NCI-H1048 (cell line): ENCODE results near the gene RANBP3.
"Not testable (repeated sequence)": the region's sequence is repeated elsewhere in the genome, so short reads cannot be mapped to it uniquely, and the experiment has no call there.

Source experiments
- DNase-seq: peaks from one replicate; lab custom pipeline; 2025; lab: John Stamatoyannopoulos, UW

Gene RANBP3

DNA sequence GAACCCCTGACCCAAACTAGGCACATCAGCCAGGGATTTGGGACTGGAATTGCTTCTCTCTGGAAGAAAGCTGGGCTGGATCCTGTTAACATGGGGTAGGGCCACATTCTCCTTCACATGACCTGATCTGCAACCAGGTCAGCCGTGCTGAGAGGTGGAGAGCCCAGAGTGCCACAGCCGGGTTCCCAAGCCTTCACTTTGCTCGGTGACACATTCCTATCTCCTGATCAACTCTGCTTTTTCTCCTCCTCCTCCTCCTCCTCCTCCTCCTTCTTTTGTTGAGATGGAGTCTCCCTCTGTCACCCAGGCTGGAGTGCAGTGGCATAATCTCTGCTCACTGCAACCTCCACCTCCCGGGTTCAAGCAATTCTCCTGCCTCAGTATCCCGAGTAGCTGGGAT lies 7.9 kb upstream of the RANBP3 start:
- not testable (repeated sequence) for DNase-seq

DNA sequence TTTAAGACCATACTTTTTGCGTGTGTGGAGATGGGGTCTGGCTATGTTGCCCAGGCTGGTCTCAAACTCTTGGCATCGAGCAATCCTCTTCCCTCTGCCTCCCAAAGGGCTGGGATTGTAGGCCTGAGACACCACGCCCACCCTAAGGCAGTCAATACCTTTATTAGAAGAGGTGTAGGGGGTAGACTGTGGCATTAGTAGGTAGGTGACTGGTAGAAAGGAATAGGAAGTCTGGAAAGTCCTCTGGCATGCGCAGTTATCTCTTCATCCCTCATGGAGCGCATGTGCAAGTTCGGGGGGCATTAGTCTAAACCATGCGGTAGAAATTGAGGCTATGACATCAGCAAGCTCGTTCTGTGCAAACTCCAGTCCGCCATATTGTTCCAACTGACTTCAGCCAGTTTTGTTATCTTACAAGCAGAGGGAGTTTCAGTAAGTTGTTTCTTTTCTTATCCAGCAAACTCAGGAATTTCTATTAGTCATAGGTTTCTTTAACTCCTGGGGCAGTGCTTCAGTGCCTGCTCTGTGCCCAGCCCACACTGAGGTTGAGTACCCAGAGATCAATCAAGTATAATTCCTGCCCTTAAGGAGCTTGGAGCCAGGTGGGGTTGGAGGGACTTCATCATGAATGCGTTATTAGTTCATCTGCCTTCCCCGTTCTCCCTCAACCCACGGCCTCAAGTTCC lies 7.3 kb upstream of the RANBP3 start:
- DNase-seq = no peak

DNA sequence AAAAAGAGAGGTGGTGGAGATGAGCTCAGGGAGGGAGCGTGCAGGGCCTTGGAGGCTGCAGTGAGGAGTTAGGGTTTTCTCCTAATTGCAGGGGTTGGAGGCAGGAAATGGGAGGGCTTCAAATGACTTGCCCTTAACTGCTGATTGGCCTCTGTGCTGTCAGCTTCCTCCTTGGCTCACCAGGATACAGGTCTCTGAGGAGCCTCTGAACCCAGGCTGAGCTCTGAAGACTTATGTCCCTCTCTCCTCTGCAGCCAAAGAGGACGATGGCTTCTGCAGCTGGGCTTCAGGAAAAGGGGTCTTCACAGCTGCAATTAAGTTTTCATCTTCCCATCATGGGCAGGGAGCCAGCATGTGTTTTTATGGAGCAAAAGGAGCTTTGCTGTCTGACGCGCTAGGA lies 6.7 kb upstream of the RANBP3 start:
- DNase-seq = no peak

DNA sequence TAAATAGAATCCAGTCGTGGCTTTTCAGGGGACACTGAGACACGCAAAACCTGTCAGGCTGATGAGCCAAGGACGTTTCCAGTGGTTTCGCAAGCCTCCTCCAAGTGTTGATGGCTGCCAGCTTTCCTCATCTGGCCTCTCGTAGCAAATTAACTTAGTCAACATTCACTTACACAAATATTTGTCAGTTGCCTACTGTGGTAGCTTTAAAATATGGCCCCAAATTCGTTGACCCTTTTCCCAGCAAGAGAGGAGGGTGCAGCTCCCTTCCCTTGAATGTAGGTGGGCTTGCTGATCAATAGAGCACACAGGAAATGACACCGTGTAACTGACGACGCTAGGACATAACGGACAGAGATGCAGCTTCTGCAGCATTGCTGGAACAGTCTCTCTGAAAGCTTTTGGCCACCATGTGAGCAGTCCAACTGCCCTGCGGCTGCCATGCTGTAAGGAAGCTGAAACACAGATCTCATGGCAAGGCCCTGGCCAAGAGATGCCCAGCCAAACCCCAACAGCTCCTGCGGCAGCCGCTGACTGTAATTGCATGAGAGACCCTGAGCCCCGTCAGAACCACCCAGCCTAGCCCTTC lies 5.5 kb upstream of the RANBP3 start:
- DNase-seq = no peak

DNA sequence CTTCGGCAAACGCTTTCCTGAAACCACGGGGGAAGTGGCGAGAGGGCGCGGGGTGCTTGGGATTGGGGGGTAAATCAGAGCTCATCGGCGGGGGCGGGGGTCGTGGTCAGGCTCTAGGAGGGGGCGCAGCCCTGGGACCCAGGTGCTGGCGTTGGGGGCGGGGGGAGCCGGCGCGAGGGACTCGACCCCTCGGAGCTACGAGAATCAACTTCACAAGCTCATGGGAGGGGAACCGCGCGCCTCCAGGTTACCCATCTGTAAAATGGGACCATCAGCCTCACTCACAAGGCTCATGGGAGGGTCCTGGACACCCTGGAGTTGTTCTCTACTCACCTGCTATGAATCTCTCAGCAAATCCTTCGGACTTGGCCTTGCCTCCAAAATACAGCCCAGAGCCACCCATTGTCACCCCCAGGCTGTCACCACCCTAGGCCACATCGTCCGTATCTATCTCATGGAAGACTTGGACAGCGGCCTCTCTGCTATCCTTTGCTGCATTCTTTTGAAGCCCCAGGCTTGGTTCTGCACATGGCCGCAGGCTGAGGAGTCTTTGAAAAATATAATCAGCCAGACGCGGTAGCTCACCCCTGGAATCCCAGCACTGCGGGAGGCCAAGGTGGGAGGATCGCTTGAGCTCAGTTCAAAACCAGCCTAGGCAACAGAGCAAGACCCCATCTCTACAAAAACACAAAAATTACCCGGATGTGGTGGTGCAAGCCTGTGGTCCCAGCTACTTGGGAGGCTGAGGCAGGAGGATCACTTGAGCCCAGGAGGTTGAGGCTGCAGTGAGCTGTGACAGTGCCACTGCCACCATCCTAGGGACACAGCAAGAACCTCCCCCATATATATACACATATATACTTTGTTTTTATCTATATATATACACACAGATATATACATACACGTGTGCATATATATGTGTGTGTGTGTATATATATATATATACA lies 939 bp upstream of the RANBP3 start:
- DNase-seq = no peak

DNA sequence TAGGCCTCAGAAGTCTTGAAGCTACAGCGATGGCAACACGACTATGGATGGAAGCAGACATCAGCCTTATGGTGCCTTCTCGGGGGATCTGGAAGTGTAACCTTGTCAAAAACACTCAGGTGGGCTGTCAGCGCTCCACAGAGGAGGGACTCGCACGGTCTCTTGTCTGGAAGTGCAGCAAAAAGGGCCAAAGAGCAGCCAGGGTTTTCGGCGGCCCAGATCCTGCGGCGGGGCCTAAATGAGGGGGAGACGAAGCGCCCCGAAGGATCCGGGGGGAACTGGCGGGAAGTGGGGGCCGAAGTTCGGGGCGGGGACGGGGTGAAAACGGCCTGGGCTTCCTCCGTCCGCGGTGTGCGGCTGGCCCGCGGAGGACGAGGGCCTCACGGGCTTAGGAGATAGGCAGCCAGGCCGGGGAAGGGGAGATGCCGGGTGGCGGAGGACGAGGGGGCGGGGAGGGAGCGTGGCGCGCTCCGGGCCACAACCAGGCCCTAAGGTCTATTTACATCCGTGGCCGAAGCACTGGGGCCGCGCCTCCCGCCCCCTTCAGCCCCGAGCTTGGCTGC lies 637 bp downstream of the RANBP3 start:
- no peak for DNase-seq

DNA sequence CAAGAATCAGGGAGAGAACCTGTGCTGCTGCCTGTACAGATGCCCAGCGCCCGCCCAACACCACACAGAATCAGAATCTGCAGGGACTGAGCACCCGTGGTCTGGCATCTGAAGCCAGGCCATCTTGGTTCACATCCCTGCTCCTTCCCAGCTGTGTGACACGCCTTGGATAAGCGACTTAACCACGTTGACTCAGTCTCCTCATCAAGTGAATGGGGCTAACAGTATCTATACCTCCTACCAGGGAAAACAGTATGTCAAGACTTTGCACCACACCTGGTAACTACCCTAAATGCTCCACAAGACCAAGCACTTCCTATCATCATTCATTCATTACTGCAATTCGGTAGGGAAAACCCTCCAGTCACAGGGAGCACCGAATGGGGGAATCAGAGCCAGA lies 1.2 kb downstream of the RANBP3 start:
- no peak for DNase-seq

DNA sequence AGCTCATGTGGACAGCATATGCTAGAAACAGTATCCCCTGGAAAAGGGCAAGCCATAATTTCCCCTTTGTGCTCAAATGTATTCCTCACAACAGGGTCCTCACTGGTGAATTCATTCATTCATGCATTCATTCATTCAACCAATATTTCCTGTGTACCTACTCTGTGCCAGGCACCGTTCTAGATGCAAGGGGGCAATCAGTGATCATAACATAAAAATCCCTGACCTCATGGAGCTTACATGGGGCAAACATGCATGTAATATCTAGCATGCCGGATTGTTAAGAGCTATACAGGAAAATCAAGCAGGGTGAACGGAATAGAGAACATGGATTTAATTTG lies 2.6 kb downstream of the RANBP3 start:
- DNase-seq = no peak

DNA sequence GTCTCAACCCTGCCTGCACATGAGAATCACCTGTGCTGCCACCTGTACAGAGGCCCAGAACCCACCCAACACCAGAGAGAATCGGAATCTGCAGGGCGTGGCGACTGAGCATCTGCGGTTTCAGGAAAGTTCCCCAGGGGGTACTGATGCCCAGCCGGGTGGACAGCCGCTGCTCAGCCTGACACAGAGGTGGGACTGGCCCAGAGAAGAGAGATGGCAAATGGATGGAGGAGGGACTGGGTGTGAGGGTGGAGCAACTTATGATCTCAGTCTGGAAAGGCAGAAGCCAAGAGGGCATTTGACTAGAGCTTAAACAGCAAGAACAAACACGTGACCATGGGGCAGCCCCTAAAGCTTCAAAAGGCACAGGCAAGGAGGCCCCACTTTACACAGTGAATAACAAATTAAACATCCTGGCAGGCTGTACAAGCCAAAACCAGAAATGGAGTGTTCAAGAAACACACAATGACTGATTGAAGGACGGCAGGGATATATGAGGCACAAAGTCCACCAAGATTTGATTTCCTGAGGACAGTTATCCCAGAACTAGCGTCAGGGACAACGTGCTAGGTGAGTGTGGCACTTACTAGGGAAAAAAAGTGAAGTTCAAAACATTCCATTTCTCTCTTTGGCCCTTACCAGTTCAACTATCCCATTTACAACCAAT lies 3.1 kb downstream of the RANBP3 start:
- no peak for DNase-seq

DNA sequence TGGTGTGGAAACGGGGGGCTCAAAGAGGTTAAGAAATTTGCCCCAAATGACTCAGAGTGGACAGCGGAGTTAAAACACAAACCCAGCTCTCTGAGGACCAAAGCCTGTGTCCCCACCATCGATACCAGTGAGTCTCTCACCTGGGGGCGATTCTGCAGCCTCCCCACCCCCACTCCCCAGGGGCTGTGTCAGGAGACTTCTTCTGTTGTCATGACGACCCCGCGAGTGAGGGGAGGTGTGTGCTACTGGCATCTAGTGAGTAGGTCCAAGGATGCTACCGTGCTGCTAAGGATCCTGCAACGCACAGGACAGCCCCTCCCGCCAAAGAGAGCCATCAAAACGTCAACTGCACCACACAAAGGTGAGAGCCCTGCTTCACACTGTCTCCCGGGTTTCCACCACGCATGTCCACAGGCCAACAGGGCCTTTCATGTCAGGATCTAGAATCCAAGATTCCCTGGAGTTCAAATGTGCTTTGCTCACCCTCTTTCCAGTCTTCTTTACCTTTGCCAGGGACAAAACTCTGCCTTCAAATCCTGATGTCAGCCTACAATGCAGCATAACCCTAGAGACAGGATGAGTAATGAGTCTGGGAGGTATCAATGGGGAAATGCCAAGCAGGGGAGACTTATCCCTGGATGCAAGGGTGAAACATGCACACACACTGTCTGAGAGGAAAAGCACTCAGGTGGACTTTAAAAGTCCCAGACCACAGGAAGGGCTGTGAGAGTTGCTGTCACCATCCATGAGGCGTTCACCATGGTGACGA lies 3.9 kb downstream of the RANBP3 start:
- no peak for DNase-seq

DNA sequence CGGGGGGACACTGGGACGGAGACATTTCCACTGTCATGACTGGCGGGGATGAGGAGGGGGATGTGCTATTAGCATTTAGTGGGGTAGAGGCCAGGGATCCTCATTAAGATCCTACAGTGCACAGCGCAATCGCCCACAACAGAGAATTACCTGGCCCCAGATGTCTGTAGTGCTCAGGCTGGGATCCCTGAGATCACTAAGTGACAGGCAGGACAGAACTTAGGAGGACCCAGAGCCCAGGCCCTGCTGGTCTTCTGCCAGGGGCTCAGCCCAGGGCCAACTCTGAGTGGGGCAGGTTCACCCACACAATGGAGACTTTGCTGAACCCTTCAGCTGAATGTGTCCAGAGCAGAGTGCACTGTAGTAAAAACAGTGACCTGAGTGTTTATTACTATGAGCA lies 4.6 kb downstream of the RANBP3 start:
- no peak for DNase-seq

DNA sequence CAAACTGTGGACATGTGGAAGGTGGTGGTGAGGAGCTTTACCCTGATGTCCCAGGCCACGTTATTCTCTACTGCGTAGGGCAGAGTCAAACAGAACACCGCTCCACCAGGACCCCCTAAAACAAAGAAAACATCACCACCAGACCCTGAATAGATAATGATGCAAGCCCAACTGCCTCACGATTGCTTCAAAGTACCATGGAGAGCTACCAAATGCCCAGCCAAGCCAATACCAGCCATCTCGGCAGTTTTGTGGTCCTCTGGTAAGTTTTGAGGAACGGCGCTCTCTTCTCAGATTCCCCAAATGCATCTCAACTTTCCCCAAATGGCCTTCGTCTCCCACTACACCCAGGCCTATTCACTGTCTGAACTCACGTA lies 5.6 kb downstream of the RANBP3 start:
- no peak for DNase-seq

DNA sequence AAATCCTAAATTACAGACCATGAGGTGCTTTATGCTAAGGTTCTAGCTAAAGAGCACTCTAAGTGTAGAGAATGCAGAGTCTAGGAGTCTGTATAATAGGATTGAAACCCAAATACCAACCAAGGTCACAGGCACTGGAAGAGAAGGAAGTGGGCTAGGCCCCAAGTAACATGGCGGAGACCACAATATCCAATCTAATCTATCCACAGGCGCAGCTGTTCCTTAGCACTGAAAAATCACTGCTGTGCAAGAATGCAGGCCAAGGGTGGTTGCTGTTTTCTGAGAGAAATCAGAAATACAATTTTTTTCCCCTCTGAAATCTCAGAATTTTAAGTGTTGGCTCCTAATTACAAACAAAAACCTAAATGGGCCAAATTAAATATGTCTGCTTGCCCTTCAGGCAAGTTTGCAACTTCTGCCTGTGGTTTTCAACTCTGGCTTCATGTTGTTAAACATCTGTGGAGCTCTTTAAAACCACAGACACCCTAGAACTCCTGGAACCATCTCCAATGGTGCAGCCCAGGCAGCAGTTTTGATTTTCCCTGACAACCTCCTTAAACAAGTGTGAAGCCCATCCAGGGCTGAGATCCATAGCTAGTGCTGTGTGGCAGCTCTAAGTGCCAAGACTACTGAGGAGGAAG lies 6.1 kb downstream of the RANBP3 start:
- no peak for DNase-seq

DNA sequence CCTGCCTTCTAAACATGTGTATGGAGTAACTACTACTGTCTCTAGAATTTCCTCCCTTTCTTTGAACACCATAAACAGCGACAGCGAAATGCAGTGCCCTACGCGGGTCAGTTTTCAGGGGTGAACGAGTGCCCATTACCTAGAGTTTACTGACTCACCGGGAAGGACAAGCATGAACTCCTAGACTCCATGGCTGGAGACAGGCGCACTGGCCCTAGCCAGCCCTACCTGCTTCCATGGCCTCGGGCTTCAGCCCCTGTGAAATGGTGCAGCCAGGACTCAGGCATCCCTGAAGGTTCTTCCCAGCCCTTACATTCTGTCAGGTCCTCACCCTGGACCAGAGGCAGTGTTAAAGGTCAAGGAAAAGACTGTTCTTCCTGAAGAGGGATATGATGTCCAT lies 8.5 kb downstream of the RANBP3 start:
- DNase-seq = no peak

DNA sequence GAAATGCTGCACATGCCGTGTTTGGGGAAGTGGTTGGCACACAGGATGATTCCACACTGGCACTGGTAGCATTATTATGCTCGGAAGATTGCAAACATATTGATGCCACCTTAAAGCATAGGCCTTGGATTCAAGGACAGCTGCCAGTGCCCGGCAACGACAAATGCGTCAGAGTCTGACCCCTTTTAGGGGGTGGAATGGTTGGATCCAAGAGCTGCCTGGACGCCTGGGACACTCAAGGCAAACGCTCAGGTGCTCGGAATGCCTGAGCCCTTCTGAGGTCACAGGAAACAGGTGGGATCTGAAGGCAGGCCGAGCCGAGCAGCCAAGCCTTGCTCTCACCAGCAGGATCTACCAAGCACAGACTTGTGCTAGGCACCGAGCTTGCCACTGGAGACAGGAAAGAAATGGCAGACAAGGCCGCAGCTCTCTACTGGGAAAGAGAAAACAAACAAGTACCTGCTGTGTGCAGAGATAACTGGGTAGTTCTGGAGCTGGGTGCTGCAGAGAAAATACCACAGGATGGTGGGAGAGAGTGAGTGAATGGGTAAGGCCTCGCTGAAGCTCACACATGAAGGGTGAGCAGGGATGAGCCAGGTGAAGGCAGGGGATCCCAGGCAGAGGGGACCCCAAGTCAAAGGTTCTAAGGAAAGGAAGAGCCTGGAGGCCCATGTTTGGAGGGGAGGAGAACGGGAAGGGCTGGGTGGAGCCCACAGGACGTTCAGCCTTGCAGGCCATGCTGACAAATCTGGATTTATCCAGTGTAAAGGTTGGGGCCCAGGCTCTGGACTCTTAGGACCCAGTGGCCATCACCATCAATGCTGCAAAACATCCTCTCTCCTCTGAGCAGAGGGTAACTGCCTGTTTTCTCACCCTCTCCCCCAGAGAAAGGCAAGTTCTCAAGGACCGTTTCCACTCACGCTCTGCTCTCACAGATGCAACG lies 9.2 kb downstream of the RANBP3 start:
- no peak for DNase-seq

DNA sequence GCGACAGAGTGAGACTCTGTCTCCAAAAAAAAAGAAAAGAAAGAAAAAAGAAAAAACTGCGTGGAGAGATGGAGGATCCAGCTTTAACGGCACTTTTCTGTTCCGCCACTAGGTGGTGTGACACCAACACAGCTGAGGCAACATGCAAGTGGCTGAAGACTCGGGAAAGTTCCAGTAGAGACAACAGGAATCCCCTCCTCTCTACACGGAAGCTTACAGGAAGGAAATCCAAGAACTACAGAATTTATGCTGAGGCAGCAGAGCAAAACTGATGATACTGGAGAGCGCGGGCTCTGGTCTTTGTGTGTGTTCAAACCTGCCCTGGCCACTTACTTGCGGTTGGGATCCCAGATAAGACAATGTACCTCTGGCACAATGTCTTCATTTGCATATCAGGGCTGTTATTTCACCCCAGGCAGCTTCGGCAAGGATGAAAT lies 9.9 kb downstream of the RANBP3 start:
- peak; percentile 60 for DNase-seq

DNA sequence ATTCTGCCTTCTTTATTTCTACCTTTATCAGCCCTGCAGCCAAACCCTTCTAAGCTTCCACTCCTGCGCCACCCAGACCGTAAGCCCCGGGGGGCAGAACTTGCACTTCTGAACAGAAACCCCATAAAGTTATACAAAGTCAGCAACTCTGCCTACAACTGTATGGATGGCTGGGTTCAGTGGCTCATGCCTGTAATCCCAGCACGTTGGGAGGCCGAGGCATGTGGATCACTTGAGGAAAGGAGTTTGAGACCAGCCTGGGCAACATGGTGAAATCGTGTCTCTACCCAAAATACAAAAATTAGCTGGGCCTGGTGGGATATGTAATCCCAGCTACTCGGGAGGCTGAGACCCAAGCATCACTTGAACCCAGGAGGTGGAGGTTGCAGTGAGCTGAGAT lies 10.4 kb downstream of the RANBP3 start:
- no peak for DNase-seq

DNA sequence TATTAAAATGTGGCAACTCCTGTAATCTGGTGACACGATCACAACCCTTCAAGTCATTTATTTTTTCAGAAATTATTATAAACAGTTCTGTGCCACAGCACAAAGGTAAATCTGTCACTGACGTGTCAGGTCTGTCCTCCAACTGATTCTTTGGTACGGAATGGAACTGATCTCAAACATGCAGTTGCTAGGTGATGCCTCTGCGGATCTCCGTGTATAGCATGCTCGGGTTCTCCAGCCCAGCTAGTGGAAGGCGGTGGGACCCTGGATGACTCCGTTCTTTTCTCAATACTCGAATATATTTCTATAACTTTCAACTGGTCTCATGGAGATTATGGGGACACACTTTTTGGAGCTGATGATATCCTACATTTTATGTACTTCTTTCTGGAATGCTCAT lies 11.0 kb downstream of the RANBP3 start:
- DNase-seq = no peak

DNA sequence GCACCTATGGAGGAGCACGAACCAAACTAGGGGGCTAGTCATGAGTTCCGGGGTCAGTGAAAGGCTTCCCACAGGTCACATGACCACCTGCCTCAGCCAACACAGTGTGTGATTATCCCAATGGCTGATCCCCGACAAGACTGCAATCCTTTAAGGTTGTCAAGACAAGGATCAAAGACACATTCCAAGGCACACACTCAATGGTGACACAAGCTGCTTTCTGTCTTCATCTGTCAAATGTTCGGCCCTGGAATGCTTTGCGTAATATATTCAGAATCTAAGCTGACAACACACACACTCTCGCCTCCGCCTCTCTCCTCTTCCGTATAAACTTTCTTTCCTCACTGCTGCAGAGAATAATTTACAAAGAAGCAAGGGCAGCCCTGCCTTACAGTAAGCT lies 11.7 kb downstream of the RANBP3 start:
- no peak for DNase-seq
